A673 (cell line): ENCODE data around the gene ZIC1. TPM values are rescaled to one million over a fixed set of nuclear protein-coding genes. Genes with fewer than 3 reads are reported as not detected.

ENCODE experiments used
- BruUV-seq: library from RNA; stranded (reverse); fragments of 400-500 nt; replicated peaks from 2 replicates; lab custom pipeline; 2021; lab: Mats Ljungman, UMichigan
- CTCF ChIA-PET: fragments of 300-600 bp; sonication (Branson Sonifier 250); formaldehyde crosslinking; loops from one replicate; lab custom pipeline; 2022; ENCODE audit warnings: antibody characterized with exemption; lab: Charles Lee
- POLR2A ChIA-PET: fragments of 300-600 bp; sonication (Branson Sonifier 250); formaldehyde crosslinking; loops from one replicate; lab custom pipeline; 2022; ENCODE audit warnings: antibody characterized with exemption; ENCODE audit not compliant: low non-redundant PET; lab: Charles Lee
- DNase-seq: peaks from one replicate; pipeline ENCODE4 v3.0.0-alpha.2; 2015; ENCODE audit warnings: low spot score
- H3K27ac ChIP-seq: fragments of 200-600 bp; sonication (generic); 2 replicates; pipeline ENCODE4 v1.5.1; 2016; ENCODE audit warnings: mixed run types, low read depth, mild to moderate bottlenecking, mixed read lengths, antibody characterized with exemption, low read length; ENCODE audit not compliant: poor library complexity, severe bottlenecking
- H3K27me3 ChIP-seq: fragments of 200-600 bp; sonication (generic); replicated peaks from 2 replicates; pipeline ENCODE4 v1.6.1; 2017; ENCODE audit warnings: mixed run types, low read depth, mild to moderate bottlenecking, mixed read lengths, antibody characterized with exemption, low read length; ENCODE audit not compliant: insufficient read depth, poor library complexity
- H3K36me3 ChIP-seq: fragments of 200-600 bp; sonication (generic); 2 replicates; pipeline ENCODE4 v1.6.1; 2016; ENCODE audit warnings: mixed run types, mild to moderate bottlenecking, mixed read lengths, antibody characterized with exemption, low read length; ENCODE audit not compliant: insufficient read depth, poor library complexity, severe bottlenecking
- H3K4me1 ChIP-seq: fragments of 200-600 bp; sonication (generic); 2 replicates; pipeline ENCODE4 v1.6.1; 2017; ENCODE audit warnings: mixed run types, mild to moderate bottlenecking, mixed read lengths, antibody characterized with exemption, low read length; ENCODE audit not compliant: insufficient read depth, poor library complexity, severe bottlenecking
- H3K4me3 ChIP-seq: fragments of 200-600 bp; sonication (generic); 2 replicates; pipeline ENCODE4 v1.5.1; 2016; ENCODE audit warnings: low read depth, mixed run types, mild to moderate bottlenecking, mixed read lengths, low read length; ENCODE audit not compliant: poor library complexity, severe bottlenecking
- H3K9me3 ChIP-seq: fragments of 200-600 bp; sonication (generic); 2 replicates; pipeline ENCODE4 v1.6.1; 2016; ENCODE audit warnings: mixed run types, low read depth, mild to moderate bottlenecking, mixed read lengths, antibody characterized with exemption, low read length; ENCODE audit not compliant: poor library complexity, severe bottlenecking
- EZH2 ChIP-seq: fragments of 200-600 bp; sonication (generic); IDR thresholded peaks from 2 replicates; pipeline ENCODE4 v1.6.1; 2017; ENCODE audit warnings: borderline replicate concordance, low read depth, mild to moderate bottlenecking, mixed read lengths, antibody characterized with exemption, low read length; ENCODE audit not compliant: poor library complexity, severe bottlenecking
- intact Hi-C: fragments of 100-400 bp; cut with micrococcal nuclease; formaldehyde crosslinking; loops from one replicate; pipeline ENCODE4 v1.10.0; 2022; ENCODE audit not compliant: unreplicated experiment
- total RNA-seq: library from RNA; stranded (reverse); gene quantifications from 2 replicates; pipeline ENCODE4 v1.2.3, GENCODE V29; 2021
- TF ChIP-seq, protein P1 (sequence below): fragments of 300-800, 200-600 bp; sonication (generic); conservative IDR thresholded peaks from 2 replicates; pipeline ENCODE4 v1.5.1; 2017; ENCODE audit warnings: low read depth, mild to moderate bottlenecking, antibody characterized with exemption, low read length, moderate library complexity, mixed read lengths

The ZIC1 gene
- total RNA-seq, 1 experiment from 2014 or later, result 1.4 TPM

DNA sequence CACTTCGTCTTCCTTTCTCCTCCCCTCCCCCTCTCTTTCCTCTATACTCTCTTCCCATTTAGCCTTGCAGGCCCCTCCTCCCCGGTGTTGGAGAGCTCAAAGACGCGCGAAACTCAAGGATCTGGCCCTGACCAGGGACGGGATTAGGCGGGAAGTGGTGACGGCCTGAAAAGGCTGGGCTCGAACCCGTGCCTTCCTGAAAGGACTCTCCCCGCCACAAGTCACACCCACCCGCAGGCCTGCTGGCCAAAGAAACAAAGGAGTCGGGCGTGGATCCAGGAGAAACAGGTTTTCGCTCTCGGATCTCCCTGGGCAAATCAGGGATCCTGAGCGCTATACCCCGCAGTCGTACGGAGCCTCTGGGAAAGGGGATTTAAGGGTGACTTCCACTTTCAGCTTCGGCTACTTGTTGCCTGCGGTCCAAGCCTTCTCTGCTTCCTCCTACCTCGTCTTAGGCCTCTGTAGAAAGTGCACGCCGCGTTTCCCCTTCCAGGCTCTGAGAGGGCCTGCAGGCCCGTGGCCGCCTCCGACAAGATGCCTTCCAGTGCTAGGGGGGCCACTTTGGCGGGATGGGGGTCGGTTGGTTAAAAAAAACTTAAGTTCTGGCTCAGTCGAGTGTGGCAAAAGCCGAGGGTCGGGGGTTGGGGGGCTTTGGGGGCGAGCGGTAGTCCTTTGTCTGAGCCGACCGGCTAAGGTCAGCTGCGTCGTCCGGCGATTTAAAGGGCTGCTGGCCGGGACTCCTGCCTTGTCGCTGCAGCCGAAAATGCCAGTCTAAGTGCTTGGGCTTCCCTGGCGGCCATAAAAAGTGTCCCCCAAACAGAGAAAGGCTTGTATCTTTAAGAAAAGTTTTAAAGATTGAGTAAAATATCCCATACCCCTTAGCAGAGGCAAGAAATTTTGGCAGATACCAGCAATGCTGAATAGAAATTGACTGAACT is 11.0 kb upstream of the ZIC1 start:
- no TSS peak for BruUV-seq
- intact Hi-C loops, result no loop called here
- Histone ChIP-seq H3K36me3 (no peaks in the 10 kb centered on the region), H3K27me3 (peaks cover 78% of the 10 kb centered on the region), H3K4me1 (no peaks in the 10 kb centered on the region), H3K27ac (no peak overlapping the region), H3K4me3 (no peak overlapping the region), H3K9me3 (no peaks in the 10 kb centered on the region)
- DNase-seq, result no peak
- ChIA-PET CTCF (no interaction called here), POLR2A (no interaction called here)
- TF ChIP-seq EZH2, result no peak
- TF ChIP-seq, protein P1, sequence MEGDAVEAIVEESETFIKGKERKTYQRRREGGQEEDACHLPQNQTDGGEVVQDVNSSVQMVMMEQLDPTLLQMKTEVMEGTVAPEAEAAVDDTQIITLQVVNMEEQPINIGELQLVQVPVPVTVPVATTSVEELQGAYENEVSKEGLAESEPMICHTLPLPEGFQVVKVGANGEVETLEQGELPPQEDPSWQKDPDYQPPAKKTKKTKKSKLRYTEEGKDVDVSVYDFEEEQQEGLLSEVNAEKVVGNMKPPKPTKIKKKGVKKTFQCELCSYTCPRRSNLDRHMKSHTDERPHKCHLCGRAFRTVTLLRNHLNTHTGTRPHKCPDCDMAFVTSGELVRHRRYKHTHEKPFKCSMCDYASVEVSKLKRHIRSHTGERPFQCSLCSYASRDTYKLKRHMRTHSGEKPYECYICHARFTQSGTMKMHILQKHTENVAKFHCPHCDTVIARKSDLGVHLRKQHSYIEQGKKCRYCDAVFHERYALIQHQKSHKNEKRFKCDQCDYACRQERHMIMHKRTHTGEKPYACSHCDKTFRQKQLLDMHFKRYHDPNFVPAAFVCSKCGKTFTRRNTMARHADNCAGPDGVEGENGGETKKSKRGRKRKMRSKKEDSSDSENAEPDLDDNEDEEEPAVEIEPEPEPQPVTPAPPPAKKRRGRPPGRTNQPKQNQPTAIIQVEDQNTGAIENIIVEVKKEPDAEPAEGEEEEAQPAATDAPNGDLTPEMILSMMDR, result no peak

DNA sequence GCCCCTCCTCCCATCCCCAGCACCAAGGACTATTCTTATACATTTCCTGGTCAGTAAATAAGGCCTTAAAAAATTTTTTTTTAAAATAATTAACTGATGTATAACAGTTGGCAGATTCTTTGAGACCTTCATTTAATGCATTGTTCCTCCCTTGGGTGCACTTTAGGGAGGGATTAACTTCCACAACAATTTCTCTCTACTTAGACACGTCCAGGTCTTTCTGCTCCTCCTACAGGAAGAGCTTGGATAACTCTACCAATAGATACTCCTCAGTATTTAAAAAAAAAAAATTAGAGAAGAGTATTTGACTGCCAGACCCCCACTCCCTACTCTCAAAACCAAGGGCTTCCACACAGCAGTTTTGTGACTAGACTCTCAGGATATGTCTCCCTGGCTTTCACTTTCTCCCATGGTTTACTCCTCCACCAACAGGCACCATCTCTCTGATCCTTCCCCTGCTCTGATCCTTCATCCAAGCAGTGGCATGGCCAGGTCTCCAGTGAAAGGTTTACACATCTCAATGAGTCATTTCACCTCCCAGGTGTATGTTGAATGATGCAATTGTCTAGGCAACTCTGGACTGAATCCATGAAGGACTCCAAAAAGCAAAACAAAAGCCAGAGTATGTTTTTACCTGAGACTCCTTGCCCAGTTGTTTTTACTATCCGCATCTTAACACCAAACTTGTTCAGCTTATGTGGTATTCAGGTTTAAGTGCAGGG is 10.2 kb upstream of the ZIC1 start:
- Histone ChIP-seq H3K27ac (no peak overlapping the region), H3K4me3 (no peak overlapping the region), H3K27me3 (peaks cover 78% of the 10 kb centered on the region), H3K36me3 (no peaks in the 10 kb centered on the region), H3K4me1 (no peaks in the 10 kb centered on the region), H3K9me3 (no peaks in the 10 kb centered on the region)
- ChIA-PET CTCF (interaction anchor here (0.6 kb wide), 2 partner anchors 166 to 212 kb away, joined by 4 to 12 read pairs; no protein-coding TSS in a partner anchor), POLR2A (no interaction called here)
- no peak for DNase-seq
- BruUV-seq, result no TSS peak
- intact Hi-C loops, result no loop called here
- TF ChIP-seq EZH2, result no peak
- TF ChIP-seq, protein P1, result no peak

DNA sequence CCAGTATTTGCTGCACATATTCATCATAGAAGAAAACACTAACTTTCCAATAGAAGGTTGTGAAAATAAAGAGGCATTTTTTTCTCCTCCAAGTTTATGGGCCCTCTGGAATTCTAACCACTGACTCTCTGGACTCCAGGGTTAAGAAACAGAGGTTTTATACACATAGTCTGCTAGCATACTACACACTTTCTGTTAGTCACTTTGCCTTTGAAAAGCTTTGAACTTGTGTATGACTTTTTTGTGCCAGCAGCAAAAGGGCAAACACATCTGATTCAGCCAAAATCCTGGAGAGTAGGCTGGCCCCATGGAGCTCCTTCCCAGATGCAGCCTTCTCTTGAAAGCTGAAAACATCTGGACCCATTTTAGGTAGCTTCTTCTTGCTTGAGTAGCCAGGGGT is 9.1 kb upstream of the ZIC1 start:
- TF ChIP-seq EZH2, result no peak
- TF ChIP-seq, protein P1, result no peak
- no peak overlapping the region for H3K27ac ChIP-seq
- no peak for DNase-seq
- H3K9me3 ChIP-seq, result no peaks in the 10 kb centered on the region
- no peaks in the 10 kb centered on the region for H3K36me3 ChIP-seq
- ChIA-PET CTCF (interaction anchor here (1.5 kb wide), 1 partner anchor 16 kb away, joined by 10 read pairs; no protein-coding TSS in a partner anchor), POLR2A (no interaction called here)
- intact Hi-C loops, result no loop called here
- no peak overlapping the region for H3K4me3 ChIP-seq
- no peaks in the 10 kb centered on the region for H3K4me1 ChIP-seq
- peaks cover 78% of the 10 kb centered on the region for H3K27me3 ChIP-seq
- BruUV-seq, result no TSS peak
